PC-3 (cell line): ENCODE results near the gene STAMBPL1. TPM values are rescaled to one million over a fixed set of nuclear protein-coding genes. Genes with fewer than 3 reads are reported as not detected.

Source experiments
- ATAC-seq: fragments of 200-7000 bp; cut with Tn5 transposase; 2 replicates; pipeline ENCODE4 v1.9.1; 2020; ENCODE audit warnings: mild to moderate bottlenecking, moderate library complexity
- BruUV-seq: library from RNA; stranded (reverse); fragments of 400-500 nt; replicated peaks from 2 replicates; lab custom pipeline; 2021; lab: Mats Ljungman, UMichigan
- CTCF ChIA-PET: fragments of 300-600 bp; sonication (Branson Sonifier 250); formaldehyde crosslinking; loops from one replicate; lab custom pipeline; 2022; ENCODE audit warnings: antibody characterized with exemption; lab: Charles Lee
- POLR2A ChIA-PET: fragments of 300-600 bp; sonication (Branson Sonifier 250); formaldehyde crosslinking; loops from one replicate; lab custom pipeline; 2022; ENCODE audit warnings: antibody characterized with exemption; ENCODE audit not compliant: unreplicated experiment; lab: Charles Lee
- DNase-seq: peaks from one replicate; pipeline ENCODE4 v3.0.0-alpha.2; 2015
- H2AFZ ChIP-seq: fragments of 300-600 bp; sonication (generic); 2 replicates; pipeline ENCODE4 v1.6.0; 2016; ENCODE audit warnings: antibody characterized with exemption, low read length
- H3F3A ChIP-seq: fragments of 300-600 bp; sonication (generic); one replicate; pipeline ENCODE4 v1.6.0; 2017; ENCODE audit warnings: antibody characterized with exemption, low read length, control low read depth, mild to moderate bottlenecking; ENCODE audit not compliant: unreplicated experiment
- H3K27ac ChIP-seq: fragments of 300-600 bp; sonication (generic); 2 replicates; pipeline ENCODE4 v1.5.1; 2016; ENCODE audit warnings: mild to moderate bottlenecking, low read length
- H3K27me3 ChIP-seq: fragments of 300-600 bp; sonication (generic); 2 replicates; pipeline ENCODE4 v1.6.1; 2016; ENCODE audit warnings: low read length, mixed read lengths
- H3K36me3 ChIP-seq: fragments of 300-600 bp; sonication (generic); 2 replicates; pipeline ENCODE4 v1.6.1; 2016; ENCODE audit warnings: low read depth, mixed run types, low read length, mixed read lengths
- H3K4me1 ChIP-seq: fragments of 300-600 bp; sonication (generic); 2 replicates; pipeline ENCODE4 v1.5.1; 2016; ENCODE audit warnings: low read length; ENCODE audit not compliant: insufficient read depth
- H3K4me2 ChIP-seq: fragments of 300-600 bp; sonication (generic); 2 replicates; pipeline ENCODE4 v1.6.0; 2016; ENCODE audit warnings: low read length
- H3K4me3 ChIP-seq: fragments of 300-600 bp; sonication (generic); 2 replicates; pipeline ENCODE4 v1.5.1; 2016; ENCODE audit warnings: mild to moderate bottlenecking, low read length, mixed read lengths
- H3K79me2 ChIP-seq: fragments of 300-600 bp; sonication (generic); 2 replicates; pipeline ENCODE4 v1.6.1; 2017; ENCODE audit warnings: low read length, mixed read lengths
- H3K9ac ChIP-seq: fragments of 300-600 bp; sonication (generic); 2 replicates; pipeline ENCODE4 v1.6.0; 2016; ENCODE audit warnings: mild to moderate bottlenecking, low read length
- H3K9me2 ChIP-seq: fragments of 300-600 bp; sonication (generic); replicated peaks from 2 replicates; pipeline ENCODE4 v1.6.1; 2016; ENCODE audit warnings: mixed run types, low read length, mixed read lengths
- H3K9me3 ChIP-seq: fragments of 300-600 bp; sonication (generic); 2 replicates; pipeline ENCODE4 v1.6.1; 2016; ENCODE audit warnings: low read length, mixed read lengths
- H4K20me1 ChIP-seq: fragments of 300-600 bp; sonication (generic); 2 replicates; pipeline ENCODE4 v1.6.1; 2016; ENCODE audit warnings: low read length, mixed read lengths
- EZH2 ChIP-seq: fragments of 300-600 bp; sonication (generic); IDR thresholded peaks from one replicate; pipeline ENCODE4 v1.6.1; 2017; ENCODE audit warnings: antibody characterized with exemption, mild to moderate bottlenecking, low read length; ENCODE audit not compliant: unreplicated experiment
- EZH2phosphoT487 ChIP-seq: fragments of 300-600 bp; sonication (generic); IDR thresholded peaks from 2 replicates; pipeline ENCODE4 v1.6.1; 2018; ENCODE audit warnings: mild to moderate bottlenecking, antibody characterized with exemption, low read length, borderline replicate concordance
- intact Hi-C: fragments of 100-400 bp; cut with micrococcal nuclease; formaldehyde crosslinking; loops from 2 replicates; pipeline ENCODE4 v1.9.0; 2023
- total RNA-seq: library from RNA; depleted of rRNA; stranded (reverse); fragments of >200 nt; gene quantifications from 2 replicates; pipeline ENCODE4 v1.2.3, GENCODE V29; 2014
- TF ChIP-seq, protein P1 (sequence below): fragments of 300-600 bp; sonication (generic); conservative IDR thresholded peaks from 2 replicates; pipeline ENCODE4 v1.5.1; 2017; ENCODE audit warnings: antibody characterized with exemption, low read depth, mild to moderate bottlenecking, low read length

STAMBPL1 gene
- total RNA-seq, 1 experiment from 2014 or later, result 19.5 TPM

DNA sequence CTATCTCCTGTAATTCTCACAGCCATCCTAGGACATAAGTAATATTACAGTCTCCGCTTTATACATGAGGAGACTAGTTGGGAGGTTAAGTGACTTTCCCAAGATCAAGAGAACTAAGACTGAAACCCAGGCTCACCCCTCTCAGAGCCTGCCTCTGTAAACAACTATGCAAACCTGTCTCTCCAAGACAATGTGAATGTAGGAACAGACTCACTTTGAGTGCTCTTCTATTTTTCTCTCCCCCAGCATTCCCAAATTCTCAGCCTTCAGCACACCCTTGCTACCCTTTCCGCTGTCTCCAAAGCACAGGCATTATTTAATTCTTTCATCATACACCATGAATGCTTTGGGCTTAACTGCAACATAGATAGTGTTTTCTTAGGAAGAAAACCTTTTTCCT lies 58.9 kb downstream of the STAMBPL1 start:
- H3K4me2 ChIP-seq, result no peak overlapping the region
- H3K27me3 ChIP-seq, result no peaks in the 10 kb centered on the region
- intact Hi-C loops, result no loop called here
- BruUV-seq, result no TSS peak
- no peak overlapping the region for H2AFZ ChIP-seq
- no peaks in the 10 kb centered on the region for H4K20me1 ChIP-seq
- ChIA-PET POLR2A (no interaction called here), CTCF (no interaction called here)
- no peaks in the 10 kb centered on the region for H3F3A ChIP-seq
- no peak overlapping the region for H3K27ac ChIP-seq
- no peaks in the 10 kb centered on the region for H3K79me2 ChIP-seq
- TF ChIP-seq EZH2, result no peak
- TF ChIP-seq EZH2phosphoT487, result no peak
- TF ChIP-seq, protein P1, sequence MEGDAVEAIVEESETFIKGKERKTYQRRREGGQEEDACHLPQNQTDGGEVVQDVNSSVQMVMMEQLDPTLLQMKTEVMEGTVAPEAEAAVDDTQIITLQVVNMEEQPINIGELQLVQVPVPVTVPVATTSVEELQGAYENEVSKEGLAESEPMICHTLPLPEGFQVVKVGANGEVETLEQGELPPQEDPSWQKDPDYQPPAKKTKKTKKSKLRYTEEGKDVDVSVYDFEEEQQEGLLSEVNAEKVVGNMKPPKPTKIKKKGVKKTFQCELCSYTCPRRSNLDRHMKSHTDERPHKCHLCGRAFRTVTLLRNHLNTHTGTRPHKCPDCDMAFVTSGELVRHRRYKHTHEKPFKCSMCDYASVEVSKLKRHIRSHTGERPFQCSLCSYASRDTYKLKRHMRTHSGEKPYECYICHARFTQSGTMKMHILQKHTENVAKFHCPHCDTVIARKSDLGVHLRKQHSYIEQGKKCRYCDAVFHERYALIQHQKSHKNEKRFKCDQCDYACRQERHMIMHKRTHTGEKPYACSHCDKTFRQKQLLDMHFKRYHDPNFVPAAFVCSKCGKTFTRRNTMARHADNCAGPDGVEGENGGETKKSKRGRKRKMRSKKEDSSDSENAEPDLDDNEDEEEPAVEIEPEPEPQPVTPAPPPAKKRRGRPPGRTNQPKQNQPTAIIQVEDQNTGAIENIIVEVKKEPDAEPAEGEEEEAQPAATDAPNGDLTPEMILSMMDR, result no peak
- peaks cover 8% of the 10 kb centered on the region for H3K4me1 ChIP-seq
- DNase-seq, result no peak
- H3K36me3 ChIP-seq, result no peaks in the 10 kb centered on the region
- H3K9me3 ChIP-seq, result no peaks in the 10 kb centered on the region
- H3K9me2 ChIP-seq, result no peaks in the 10 kb centered on the region
- no peak for ATAC-seq
- no peak overlapping the region for H3K9ac ChIP-seq
- H3K4me3 ChIP-seq, result no peak overlapping the region

DNA sequence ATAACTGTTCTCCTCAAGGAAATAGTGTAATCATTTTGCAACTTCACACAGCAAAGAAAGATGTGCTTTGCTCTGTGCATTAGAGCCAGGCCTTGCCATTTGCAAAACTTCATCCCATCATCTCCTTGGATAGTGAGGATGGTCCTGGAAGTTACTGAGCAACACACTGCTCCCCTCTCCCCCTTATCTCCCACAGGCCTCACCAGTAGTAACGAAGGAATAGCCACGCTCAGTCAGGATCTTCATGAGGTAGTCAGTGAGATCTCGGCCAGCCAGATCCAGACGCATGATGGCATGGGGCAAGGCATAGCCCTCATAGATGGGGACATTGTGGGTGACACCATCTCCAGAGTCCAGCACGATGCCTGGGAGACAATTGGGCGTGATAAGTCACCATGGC lies 61.0 kb downstream of the STAMBPL1 start:
- Histone ChIP-seq H3K9me3 (no peaks in the 10 kb centered on the region), H3K36me3 (no peaks in the 10 kb centered on the region), H3K27me3 (no peaks in the 10 kb centered on the region), H3K79me2 (no peaks in the 10 kb centered on the region), H3K9me2 (no peaks in the 10 kb centered on the region), H3K4me3 (no peak overlapping the region), H2AFZ (no peak overlapping the region), H3K4me2 (no peak overlapping the region), H3K27ac (no peak overlapping the region), H3F3A (no peaks in the 10 kb centered on the region), H3K4me1 (no peaks in the 10 kb centered on the region), H4K20me1 (no peaks in the 10 kb centered on the region), H3K9ac (no peak overlapping the region)
- ChIA-PET CTCF (no interaction called here), POLR2A (no interaction called here)
- ATAC-seq (no peak), DNase-seq (no peak)
- TF ChIP-seq, protein P1, result no peak
- no peak for TF ChIP-seq EZH2phosphoT487
- no TSS peak for BruUV-seq
- intact Hi-C loops, result no loop called here

DNA sequence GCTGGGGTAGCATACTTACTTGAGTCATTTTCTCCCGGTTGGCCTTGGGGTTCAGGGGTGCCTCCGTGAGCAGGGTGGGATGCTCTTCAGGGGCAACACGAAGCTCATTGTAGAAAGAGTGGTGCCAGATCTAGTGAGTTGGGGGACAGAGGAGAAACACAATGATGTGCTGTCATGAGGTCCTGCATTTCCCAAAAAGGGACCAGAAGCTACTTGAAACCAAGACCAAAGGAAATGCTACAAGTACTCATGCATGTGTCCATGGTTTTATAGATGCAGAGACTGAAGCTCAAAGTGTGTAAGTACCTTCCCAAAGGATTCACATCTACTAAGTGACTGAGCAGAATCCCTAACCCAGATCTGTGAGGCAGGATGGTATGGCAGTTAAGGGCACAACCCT lies 63.7 kb downstream of the STAMBPL1 start:
- Histone ChIP-seq H3K79me2 (no peaks in the 10 kb centered on the region), H4K20me1 (no peaks in the 10 kb centered on the region), H3K27me3 (no peaks in the 10 kb centered on the region), H3K9ac (no peak overlapping the region), H3K4me3 (no peak overlapping the region), H3K4me2 (no peak overlapping the region), H2AFZ (no peak overlapping the region), H3K9me3 (no peaks in the 10 kb centered on the region), H3K27ac (no peak overlapping the region), H3K9me2 (no peaks in the 10 kb centered on the region), H3F3A (no peaks in the 10 kb centered on the region), H3K36me3 (no peaks in the 10 kb centered on the region), H3K4me1 (no peaks in the 10 kb centered on the region)
- intact Hi-C loops, result no loop called here
- ChIA-PET POLR2A (no interaction called here), CTCF (no interaction called here)
- DNase-seq, result no peak
- ATAC-seq, result no peak
- no peak for TF ChIP-seq EZH2
- TF ChIP-seq, protein P1, result no peak
- TF ChIP-seq EZH2phosphoT487, result no peak
- no TSS peak for BruUV-seq
